NOMO-1 treated with dmso at 0.1 percent for 144 hours (cell line): Measurements from ENCODE around the gene ERP44.
A peak's percentile ranks its signal among the peaks of the same experiment; 100 is the strongest.
"Not testable (repeated sequence)": the region's sequence is repeated elsewhere in the genome, so short reads cannot be mapped to it uniquely, and the experiment has no call there.

Experiments used
- DNase-seq: peaks from one replicate; lab custom pipeline; 2025; ENCODE audit not compliant: unreplicated experiment; lab: John Stamatoyannopoulos, UW

The ERP44 gene

GRCh38 chr9:100101608-100102007 is 2.8 kb upstream of the ERP44 start:
- no peak for DNase-seq

- no peak for DNase-seq
These were observed 1.4 kb upstream of the ERP44 start for GRCh38 chr9:100100146-100100667.

DNA sequence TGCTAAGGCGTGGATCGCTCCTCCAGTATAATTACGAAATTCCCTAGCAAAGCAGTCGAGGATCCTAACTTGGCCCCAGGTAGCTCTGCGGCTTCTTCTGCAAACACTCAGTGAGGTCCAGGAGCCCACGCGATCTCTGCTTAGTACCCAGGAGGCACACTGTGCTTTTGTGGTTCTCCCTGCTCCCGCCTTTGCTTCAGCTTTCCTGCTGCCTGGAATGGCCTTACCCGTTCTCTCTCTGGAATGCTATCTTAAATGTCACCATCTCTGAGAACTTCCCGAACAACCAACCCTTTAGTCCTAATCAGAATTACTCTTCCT is 882 bp upstream of the ERP44 start:
- no peak for DNase-seq

DNA sequence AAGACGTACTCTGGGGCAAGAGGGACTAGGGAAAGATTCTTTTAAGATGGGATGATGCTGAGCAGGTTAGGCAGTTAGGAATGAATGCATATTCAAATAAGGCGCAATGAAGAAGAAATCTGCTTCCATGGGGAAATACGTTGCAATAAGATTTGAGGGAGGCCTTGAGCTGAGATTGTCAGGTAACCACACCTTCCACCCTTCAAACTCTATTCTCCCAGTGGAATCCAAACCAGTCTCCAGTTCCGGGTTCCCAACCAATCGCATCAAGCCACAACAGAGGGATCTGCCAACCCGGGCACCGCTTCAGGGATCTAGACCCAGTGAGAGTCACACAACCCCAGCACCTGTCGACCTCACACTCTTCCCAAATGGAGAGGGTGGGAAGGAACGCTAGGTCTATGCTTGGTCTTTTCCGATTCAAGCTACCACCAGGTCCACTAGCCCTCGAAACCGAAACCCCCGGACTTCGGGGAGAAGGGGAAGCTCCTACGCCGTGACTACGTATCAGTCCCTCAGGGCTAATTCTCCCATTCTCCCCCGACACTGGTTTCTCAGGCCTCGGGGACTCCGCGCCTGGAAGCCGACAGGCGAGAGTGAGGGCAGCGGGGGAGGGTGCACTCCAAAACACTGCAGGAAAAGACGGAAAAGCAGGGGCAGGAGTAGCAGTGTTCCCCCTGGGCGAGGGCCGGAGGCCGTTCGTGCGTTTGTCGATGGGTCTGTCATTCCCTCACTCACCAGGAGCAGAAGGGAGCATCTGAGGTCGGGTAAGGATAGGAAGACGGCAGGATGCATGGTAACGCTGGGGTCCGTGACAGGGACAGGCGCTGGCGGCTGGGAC is 534 bp downstream of the ERP44 start:
- DNase-seq, result peak; percentile 28

GRCh38 chr9:100096378-100096916 is 2.4 kb downstream of the ERP44 start:
- no peak for DNase-seq

GRCh38 chr9:100094411-100094810 is 4.4 kb downstream of the ERP44 start:
- DNase-seq, result not testable (repeated sequence)

DNA sequence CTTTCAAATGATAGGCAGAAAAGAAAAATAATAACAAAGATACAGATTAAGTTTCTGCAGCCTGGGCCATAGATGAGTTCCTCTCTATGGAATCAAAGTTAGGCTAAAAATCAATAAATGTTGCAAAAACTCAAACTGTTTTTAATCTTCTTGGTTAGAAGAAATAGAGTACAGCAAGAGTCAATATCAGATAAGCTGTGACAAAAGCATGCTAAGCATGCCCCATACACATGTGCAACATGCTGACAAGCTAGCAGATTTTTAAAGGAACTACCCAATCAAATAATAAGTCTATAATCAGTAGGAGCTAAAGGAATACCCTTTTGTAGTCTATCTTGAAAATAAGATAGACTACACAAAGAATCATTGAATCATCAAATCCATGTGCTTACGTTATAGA is 6.7 kb downstream of the ERP44 start:
- no peak for DNase-seq

- no peak for DNase-seq
These were observed 7.2 kb downstream of the ERP44 start for GRCh38 chr9:100091650-100092049.

DNA sequence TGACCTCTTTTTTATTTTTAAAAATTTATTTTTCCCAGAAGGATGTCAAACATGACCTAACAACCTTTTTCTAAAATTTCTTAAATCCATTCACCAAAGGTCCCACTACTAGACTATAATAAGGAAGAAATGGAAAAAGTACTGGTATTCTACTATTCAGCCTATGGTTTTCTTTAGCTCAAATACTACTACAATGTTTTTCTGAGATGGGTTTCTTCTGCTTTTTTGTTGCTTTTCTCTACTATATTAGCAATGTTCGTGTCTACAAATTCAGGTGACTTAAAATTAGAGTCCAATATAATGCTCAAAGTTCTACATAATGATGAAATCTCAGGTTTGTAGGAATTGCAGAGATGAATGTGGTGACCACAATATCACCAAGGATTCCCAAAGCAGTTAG is 7.9 kb downstream of the ERP44 start:
- no peak for DNase-seq

DNA sequence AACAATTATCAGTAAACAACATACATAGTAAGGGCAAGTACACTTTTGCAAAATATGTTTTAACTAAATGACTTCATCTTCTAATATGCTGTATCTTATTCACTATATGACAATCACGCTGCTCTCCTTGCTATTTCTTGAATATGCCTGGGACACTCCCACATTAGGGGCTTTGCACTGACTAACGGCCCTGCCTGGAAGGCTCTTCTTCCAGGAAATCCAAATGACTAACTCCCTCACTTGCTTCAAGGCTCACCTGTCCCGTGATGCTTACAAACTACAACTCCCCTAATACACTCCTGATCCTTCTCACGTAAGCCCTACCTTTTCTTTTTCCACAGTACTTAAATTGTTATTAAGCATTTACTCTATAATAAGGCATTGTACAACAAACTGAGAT is 10.6 kb downstream of the ERP44 start:
- no peak for DNase-seq

- no peak for DNase-seq
These were observed 11.6 kb downstream of the ERP44 start for GRCh38 chr9:100087218-100087617.

- DNase-seq, result no peak
These were observed 12.6 kb downstream of the ERP44 start for GRCh38 chr9:100086097-100086635.

GRCh38 chr9:100084734-100085133 is 14.1 kb downstream of the ERP44 start:
- no peak for DNase-seq

DNA sequence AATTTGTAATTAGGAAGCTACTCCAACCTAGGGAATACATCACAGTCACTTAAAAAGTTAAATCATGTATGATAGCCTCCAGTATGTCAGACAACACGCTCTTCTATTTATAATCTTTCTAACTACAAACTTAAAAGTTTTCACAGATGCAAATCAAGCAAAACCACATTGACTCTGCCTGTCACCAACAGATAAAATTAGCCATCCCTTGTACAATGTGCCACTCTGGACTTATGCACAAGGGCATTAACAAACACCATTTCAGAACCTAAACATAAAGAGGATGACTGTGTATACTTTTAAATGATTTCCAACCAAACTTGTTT is 14.7 kb downstream of the ERP44 start:
- DNase-seq, result no peak

DNA sequence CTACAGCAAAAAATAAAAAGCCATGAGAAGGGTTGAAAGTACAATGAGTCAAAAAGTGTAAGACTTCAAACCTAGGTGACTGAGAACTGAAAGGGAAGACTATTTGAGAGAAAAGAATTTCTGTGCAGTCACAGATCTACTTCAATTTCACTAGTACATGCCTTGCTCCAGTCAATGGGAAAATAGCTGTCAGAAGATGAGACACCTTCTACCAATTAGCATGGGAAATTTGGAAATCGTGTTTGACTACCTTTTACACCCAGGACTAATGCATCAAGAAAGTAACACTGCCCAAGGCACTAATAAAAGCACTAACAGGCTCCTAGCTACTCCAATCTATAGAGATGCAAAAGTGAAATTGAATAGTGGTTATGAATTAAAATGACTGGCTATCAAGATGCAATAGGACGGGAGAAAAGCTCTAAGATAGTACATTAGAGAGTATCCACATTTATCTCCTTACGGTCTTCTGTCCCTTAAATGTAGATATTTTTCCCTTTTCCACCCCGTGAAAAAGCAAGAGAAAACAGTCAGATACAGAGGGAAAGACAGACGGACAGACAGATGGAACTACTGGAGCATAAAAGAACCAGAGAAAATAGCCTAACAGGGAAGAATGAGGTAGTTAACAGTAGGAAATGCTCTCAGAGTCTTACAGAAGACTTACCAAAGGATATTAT is 15.2 kb downstream of the ERP44 start:
- DNase-seq, result no peak

- no peak for DNase-seq
These were observed 16.0 kb downstream of the ERP44 start for GRCh38 chr9:100082782-100083181.

DNA sequence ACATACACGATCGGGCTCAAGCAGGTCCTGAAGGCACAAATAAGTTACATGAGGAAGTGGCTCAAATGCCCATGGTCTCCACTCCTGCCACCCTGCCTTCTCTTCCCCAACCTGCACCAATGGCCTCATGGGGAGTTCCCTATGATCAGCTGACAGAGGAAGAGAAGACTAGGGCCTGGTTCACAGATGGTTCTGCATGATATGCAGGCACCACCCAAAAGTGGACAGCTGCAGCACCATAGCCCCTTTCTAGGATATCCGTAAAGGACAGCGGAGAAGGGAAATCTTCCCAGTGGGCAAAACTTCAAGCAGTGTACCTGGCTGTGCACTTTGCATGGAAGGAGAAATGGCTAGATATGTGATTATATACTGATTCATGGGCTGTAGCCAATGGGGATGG is 22.5 kb downstream of the ERP44 start:
- DNase-seq, result not testable (repeated sequence)

GRCh38 chr9:100074989-100075388 is 23.8 kb downstream of the ERP44 start:
- DNase-seq, result no peak

DNA sequence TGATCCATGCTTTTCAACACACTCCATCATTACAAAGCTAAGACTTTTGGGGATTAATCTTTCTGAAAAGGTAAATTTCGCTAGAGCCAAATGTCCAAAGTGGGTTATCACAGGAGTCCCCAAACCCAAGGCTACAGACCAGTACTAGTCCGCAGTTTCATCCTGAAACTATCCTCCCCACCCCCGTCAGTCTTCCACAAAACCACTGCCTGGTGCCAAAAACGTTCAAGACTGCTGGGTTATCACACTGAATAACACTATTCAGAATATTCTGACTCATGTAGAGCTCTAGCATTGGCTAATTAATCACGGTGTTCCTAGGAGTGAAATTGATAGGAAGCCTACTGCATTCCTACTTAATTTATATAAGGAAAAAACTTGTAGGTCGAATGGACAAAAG is 24.7 kb downstream of the ERP44 start:
- no peak for DNase-seq

- no peak for DNase-seq
These were observed 26.0 kb downstream of the ERP44 start for GRCh38 chr9:100072805-100073204.

GRCh38 chr9:100071271-100071670 is 27.5 kb downstream of the ERP44 start:
- no peak for DNase-seq
